Neural progenitor cell (in vitro differentiated cells): ENCODE measurements around the gene BRD8. TPM values are rescaled to one million over a fixed set of nuclear protein-coding genes. Genes with fewer than 3 reads are reported as not detected.

ENCODE experiments used
- DNase-seq: peaks from one replicate; pipeline ENCODE4 v3.0.0-alpha.2; 2016; ENCODE audit warnings: low spot score
- H2AFZ ChIP-seq: fragments of 200-600 bp; sonication (generic); replicated peaks from 2 replicates; pipeline ENCODE4 v1.6.1; 2016; ENCODE audit warnings: antibody characterized with exemption
- H3F3A ChIP-seq: fragments of 200-600 bp; sonication (generic); 2 replicates; pipeline ENCODE4 v1.6.1; 2016; ENCODE audit warnings: antibody characterized with exemption, low read depth
- H3K27ac ChIP-seq: fragments of 200-600 bp; sonication (generic); 2 replicates; pipeline ENCODE4 v1.5.1; 2016; ENCODE audit warnings: mild to moderate bottlenecking
- H3K27me3 ChIP-seq: fragments of 200-600 bp; sonication (generic); 2 replicates; pipeline ENCODE4 v1.6.1; 2016; ENCODE audit warnings: mild to moderate bottlenecking, moderate library complexity
- H3K36me3 ChIP-seq: fragments of 200-600 bp; sonication (generic); 2 replicates; pipeline ENCODE4 v1.5.1; 2016
- H3K4me1 ChIP-seq: fragments of 200-600 bp; sonication (generic); 2 replicates; pipeline ENCODE4 v1.6.1; 2016; ENCODE audit warnings: mixed run types
- H3K4me2 ChIP-seq: fragments of 200-600 bp; sonication (generic); 2 replicates; pipeline ENCODE4 v1.6.1; 2016
- H3K4me3 ChIP-seq: fragments of 200-600 bp; sonication (generic); 2 replicates; pipeline ENCODE4 v1.5.1; 2016
- H3K79me2 ChIP-seq: fragments of 200-600 bp; sonication (generic); 2 replicates; pipeline ENCODE4 v1.6.1; 2016; ENCODE audit warnings: low read depth
- H3K9ac ChIP-seq: fragments of 200-600 bp; sonication (generic); 2 replicates; pipeline ENCODE4 v1.6.1; 2016
- H3K9me3 ChIP-seq: fragments of 200-600 bp; sonication (generic); 2 replicates; pipeline ENCODE4 v1.5.1; 2016; ENCODE audit warnings: low read depth
- H4K20me1 ChIP-seq: fragments of 200-600 bp; sonication (generic); 2 replicates; pipeline ENCODE4 v1.6.1; 2016; ENCODE audit warnings: low read depth
- H3K27ac Mint-ChIP-seq: 3 replicates; pipeline ENCODE4 v1.8.0; 2021; ENCODE audit warnings: mixed read lengths
- H3K27me3 Mint-ChIP-seq: 2 replicates; pipeline ENCODE4 v1.8.0; 2022; ENCODE audit warnings: low read depth, mild to moderate bottlenecking, inconsistent platforms, moderate library complexity, mixed read lengths; ENCODE audit not compliant: insufficient read depth
- H3K36me3 Mint-ChIP-seq: 3 replicates; pipeline ENCODE4 v1.8.0; 2021; ENCODE audit warnings: mixed read lengths
- H3K4me1 Mint-ChIP-seq: 3 replicates; pipeline ENCODE4 v1.8.0; 2021; ENCODE audit warnings: mixed read lengths
- H3K4me3 Mint-ChIP-seq: 3 replicates; pipeline ENCODE4 v1.8.0; 2021; ENCODE audit warnings: mild to moderate bottlenecking, moderate library complexity, mixed read lengths
- H3K9me3 Mint-ChIP-seq: 3 replicates; pipeline ENCODE4 v1.8.0; 2020; ENCODE audit warnings: mixed read lengths
- CTCF ChIP-seq: fragments of 200-600 bp; sonication (generic); IDR thresholded peaks from 2 replicates; pipeline ENCODE4 v1.5.1; 2017; ENCODE audit warnings: antibody characterized with exemption, mild to moderate bottlenecking
- EZH2 ChIP-seq: fragments of 200-600 bp; sonication (generic); IDR thresholded peaks from 2 replicates; pipeline ENCODE4 v1.6.1; 2017; ENCODE audit warnings: antibody characterized with exemption, mild to moderate bottlenecking, moderate library complexity
- EZH2phosphoT487 ChIP-seq: fragments of 200-600 bp; sonication (generic); IDR thresholded peaks from 2 replicates; pipeline ENCODE4 v1.6.1; 2017; ENCODE audit warnings: antibody characterized with exemption
- total RNA-seq: library from RNA; depleted of rRNA; stranded (reverse); fragments of >200 nt; gene quantifications from 2 replicates; pipeline ENCODE4 v1.2.3, GENCODE V29; 2015; ENCODE audit warnings: low replicate concordance

The BRD8 gene
- total RNA-seq, 1 donor from 2014 or later: 150 TPM

GRCh38 chr5:138115254-138115653 is 63.2 kb downstream of the BRD8 start:
- H3K9me3 ChIP-seq: no peaks in the 10 kb centered on the region
- TF ChIP-seq CTCF (no peak), EZH2phosphoT487 (no peak), EZH2 (no peak)
- H3K9me3 Mint-ChIP-seq: no peaks in the 10 kb centered on the region
- peaks cover 16% of the 10 kb centered on the region for H3F3A ChIP-seq
- H2AFZ ChIP-seq: no peak overlapping the region
- H3K9ac ChIP-seq: no peak overlapping the region
- no peaks in the 10 kb centered on the region for H4K20me1 ChIP-seq
- no peak overlapping the region for H3K27ac ChIP-seq
- no peak overlapping the region for H3K27ac Mint-ChIP-seq
- no peak for DNase-seq
- no peaks in the 10 kb centered on the region for H3K36me3 Mint-ChIP-seq
- H3K27me3 ChIP-seq: no peaks in the 10 kb centered on the region
- no peaks in the 10 kb centered on the region for H3K79me2 ChIP-seq
- H3K4me1 ChIP-seq: peaks cover 8% of the 10 kb centered on the region
- H3K4me2 ChIP-seq: no peak overlapping the region
- peaks cover 1% of the 10 kb centered on the region for H3K27me3 Mint-ChIP-seq
- no peaks in the 10 kb centered on the region for H3K36me3 ChIP-seq
- no peak overlapping the region for H3K4me3 ChIP-seq
- peaks cover 9% of the 10 kb centered on the region for H3K4me1 Mint-ChIP-seq
- H3K4me3 Mint-ChIP-seq: no peak overlapping the region

- no peak overlapping the region for H3K27ac ChIP-seq
- H4K20me1 ChIP-seq: no peaks in the 10 kb centered on the region
- H3F3A ChIP-seq: peaks cover 22% of the 10 kb centered on the region
- H3K27ac Mint-ChIP-seq: no peak overlapping the region
- H3K36me3 ChIP-seq: no peaks in the 10 kb centered on the region
- DNase-seq: no peak
- H3K36me3 Mint-ChIP-seq: no peaks in the 10 kb centered on the region
- H3K27me3 Mint-ChIP-seq: peaks cover 5% of the 10 kb centered on the region
- H3K4me2 ChIP-seq: no peak overlapping the region
- no peaks in the 10 kb centered on the region for H3K9me3 Mint-ChIP-seq
- H2AFZ ChIP-seq: no peak overlapping the region
- H3K79me2 ChIP-seq: no peaks in the 10 kb centered on the region
- peaks cover 13% of the 10 kb centered on the region for H3K4me1 Mint-ChIP-seq
- no peak overlapping the region for H3K4me3 Mint-ChIP-seq
- no peak overlapping the region for H3K4me3 ChIP-seq
- H3K9ac ChIP-seq: no peak overlapping the region
- no peaks in the 10 kb centered on the region for H3K27me3 ChIP-seq
- peaks cover 15% of the 10 kb centered on the region for H3K4me1 ChIP-seq
- TF ChIP-seq EZH2: no peak
- no peak for TF ChIP-seq EZH2phosphoT487
- H3K9me3 ChIP-seq: no peaks in the 10 kb centered on the region
These were observed 66.5 kb downstream of the BRD8 start for GRCh38 chr5:138111937-138112336.

- no peaks in the 10 kb centered on the region for H3K9me3 ChIP-seq
- Mint-ChIP-seq H3K4me1 (peaks cover 13% of the 10 kb centered on the region), H3K36me3 (no peaks in the 10 kb centered on the region), H3K27ac (no peak overlapping the region), H3K4me3 (no peak overlapping the region), H3K27me3 (peaks cover 5% of the 10 kb centered on the region), H3K9me3 (no peaks in the 10 kb centered on the region)
- peaks cover 15% of the 10 kb centered on the region for H3K4me1 ChIP-seq
- no peak for DNase-seq
- no peak overlapping the region for H2AFZ ChIP-seq
- no peaks in the 10 kb centered on the region for H3K79me2 ChIP-seq
- no peaks in the 10 kb centered on the region for H4K20me1 ChIP-seq
- no peak overlapping the region for H3K4me2 ChIP-seq
- peaks cover 22% of the 10 kb centered on the region for H3F3A ChIP-seq
- no peak overlapping the region for H3K27ac ChIP-seq
- no peaks in the 10 kb centered on the region for H3K36me3 ChIP-seq
- H3K9ac ChIP-seq: no peak overlapping the region
- TF ChIP-seq CTCF (no peak), EZH2 (no peak), EZH2phosphoT487 (no peak)
- H3K27me3 ChIP-seq: no peaks in the 10 kb centered on the region
- H3K4me3 ChIP-seq: no peak overlapping the region
These were observed 67.2 kb downstream of the BRD8 start for GRCh38 chr5:138111181-138111580.

GRCh38 chr5:138110266-138110963 is 68.0 kb downstream of the BRD8 start:
- peaks cover 15% of the 10 kb centered on the region for H3K4me1 ChIP-seq
- H3K27me3 ChIP-seq: no peaks in the 10 kb centered on the region
- no peak overlapping the region for H2AFZ ChIP-seq
- no peak overlapping the region for H3K27ac ChIP-seq
- H3K36me3 ChIP-seq: no peaks in the 10 kb centered on the region
- H4K20me1 ChIP-seq: no peaks in the 10 kb centered on the region
- H3K9me3 ChIP-seq: no peaks in the 10 kb centered on the region
- H3K4me2 ChIP-seq: peak overlapping the region; percentile 56
- no peaks in the 10 kb centered on the region for H3K36me3 Mint-ChIP-seq
- peak overlapping the region; percentile 46 for H3K4me3 Mint-ChIP-seq
- TF ChIP-seq EZH2phosphoT487: no peak
- no peak for TF ChIP-seq CTCF
- TF ChIP-seq EZH2: no peak
- no peak overlapping the region for H3K27ac Mint-ChIP-seq
- DNase-seq: peak; percentile 46
- H3K9ac ChIP-seq: no peak overlapping the region
- H3F3A ChIP-seq: peaks cover 22% of the 10 kb centered on the region
- no peaks in the 10 kb centered on the region for H3K79me2 ChIP-seq
- peaks cover 5% of the 10 kb centered on the region for H3K27me3 Mint-ChIP-seq
- no peak overlapping the region for H3K4me3 ChIP-seq
- H3K9me3 Mint-ChIP-seq: no peaks in the 10 kb centered on the region
- peaks cover 13% of the 10 kb centered on the region for H3K4me1 Mint-ChIP-seq
